Thyroid gland (tissue), 4 donors: ENCODE results near the gene AGTPBP1. TPM values are rescaled to one million over a fixed set of nuclear protein-coding genes. Genes with fewer than 3 reads are reported as not detected.

Experiments used
- DNase-seq, 2 donors: peaks; one replicate each; pipeline ENCODE4 v3.0.0-alpha.2; 2019
- H3K27ac ChIP-seq, 3 donors: fragments of 200-600 bp; sonication (generic); 1 replicate in 2 of 3; 2 replicates in 1 of 3; pipeline ENCODE4 v1.5.1; 2016 to 2019; ENCODE audit warnings: mild to moderate bottlenecking in 1 of 3, moderate library complexity in 1 of 3
- H3K27me3 ChIP-seq: fragments of 200-600 bp; sonication (generic); one replicate; pipeline ENCODE4 v1.5.1; 2019
- H3K36me3 ChIP-seq, 2 donors: fragments of 200-600 bp; sonication (generic); one replicate each; pipeline ENCODE4 v1.5.1; 2016 to 2019
- H3K4me1 ChIP-seq, 2 donors: fragments of 200-600 bp; sonication (generic); one replicate each; pipeline ENCODE4 v1.5.1; 2017 to 2019
- H3K4me3 ChIP-seq, 3 donors: fragments of 200-600 bp; sonication (generic); replicated peaks in 1 of 3; 1 replicate in 2 of 3; 2 replicates in 1 of 3; pipeline ENCODE4 v1.5.1; 2016; ENCODE audit warnings: mild to moderate bottlenecking in 1 of 3
- H3K9me3 ChIP-seq: fragments of 200-600 bp; sonication (generic); one replicate; pipeline ENCODE4 v1.5.1; 2017
- CTCF ChIP-seq, 6 experiments: fragments of 200-600 bp in 3 of 6; fragments of 450-650 bp in 3 of 6; sonication (generic) in 3 of 6; IDR thresholded peaks; one replicate each; pipeline ENCODE4 v1.5.1; 2016 to 2019; ENCODE audit warnings: antibody characterized with exemption in 6 of 6, mild to moderate bottlenecking in 2 of 6, inconsistent platforms in 1 of 6, moderate library complexity in 1 of 6
- POLR2A ChIP-seq, 2 donors: fragments of 450-650 bp; IDR thresholded peaks; one replicate each; pipeline ENCODE4 v1.6.1; 2017; ENCODE audit warnings: antibody characterized with exemption in 2 of 2, mild to moderate bottlenecking in 2 of 2, moderate library complexity in 1 of 2
- WGBS, 2 donors: methylation state at CpG; one replicate each; pipeline ENCODE4 v1.1.5; 2017; 5-methylcytosine and 5-hydroxymethylcytosine counted together
- intact Hi-C: fragments of 100-400 bp; cut with DNase I; formaldehyde crosslinking; loops from one replicate; pipeline ENCODE4 v1.15.1; 2023
- total RNA-seq, 4 donors: library from RNA; depleted of rRNA; stranded (reverse); fragments of >200 nt; gene quantifications; one replicate each; pipeline ENCODE4 v1.2.3, GENCODE V29; 2016

AGTPBP1 gene
- total RNA-seq, 4 donors from 2014 or later = 18.2 to 23.3 (median 22.0) TPM

- H3K4me1 ChIP-seq = peaks cover 3 to 4% of the 10 kb centered on the region in 2 donors
- peak in 1 of 2 donors; percentile 41 for DNase-seq
- TF ChIP-seq CTCF (IDR thresholded peaks at IDR 0.05) = peak in 1 of 6 experiments; percentile 8
- no peak for TF ChIP-seq POLR2A (IDR thresholded peaks at IDR 0.05)
- intact Hi-C loops = loop anchor here (10.0 kb wide), 1 partner anchor 204 kb away; the partner anchor contains the start of gene NAA35
- no peaks in the 10 kb centered on the region for H3K9me3 ChIP-seq
- peak overlapping the region; percentile 35 to 91 (median 78) for H3K27ac ChIP-seq
- H3K4me3 ChIP-seq = peak overlapping the region; percentile 43 to 96 (median 96)
- 0 to 1% methylated on average over 23 to 26 of the region's 75 CpGs for WGBS, 2 donors
- no peaks in the 10 kb centered on the region for H3K36me3 ChIP-seq
- H3K27me3 ChIP-seq = no peaks in the 10 kb centered on the region
Measured at GRCh38 chr9:85741095-85741874, 469 bp downstream of the AGTPBP1 start.

GRCh38 chr9:85740787-85741094 is 1.0 kb downstream of the AGTPBP1 start:
- Histone ChIP-seq H3K9me3 (no peaks in the 10 kb centered on the region), H3K4me3 (peak overlapping the region in 2 of 3 donors; percentile 96), H3K36me3 (no peaks in the 10 kb centered on the region), H3K4me1 (peaks cover 3 to 4% of the 10 kb centered on the region in 2 donors), H3K27ac (peak overlapping the region in 2 of 3 donors; percentile 78 to 91), H3K27me3 (no peaks in the 10 kb centered on the region)
- 8 to 10% methylated on average over 7 to 8 of the region's 8 CpGs for WGBS, 2 donors
- DNase-seq = no peak
- no peak for TF ChIP-seq POLR2A (IDR thresholded peaks at IDR 0.05)
- no peak for TF ChIP-seq CTCF (IDR thresholded peaks at IDR 0.05)
- intact Hi-C loops = loop anchor here (10.0 kb wide), 1 partner anchor 204 kb away; the partner anchor contains the start of gene NAA35

- TF ChIP-seq CTCF (IDR thresholded peaks at IDR 0.05) (no peak), POLR2A (IDR thresholded peaks at IDR 0.05) (no peak)
- H3K27ac ChIP-seq = no peak overlapping the region
- H3K9me3 ChIP-seq = no peaks in the 10 kb centered on the region
- H3K4me1 ChIP-seq = peaks cover 3 to 4% of the 10 kb centered on the region in 2 donors
- H3K4me3 ChIP-seq = no peak overlapping the region
- no peak for DNase-seq
- no peaks in the 10 kb centered on the region for H3K27me3 ChIP-seq
- H3K36me3 ChIP-seq = no peaks in the 10 kb centered on the region
- WGBS, 2 donors = 60 to 84% methylated on average over 2 of the region's 2 CpGs
- intact Hi-C loops = no loop called here
Measured at GRCh38 chr9:85738509-85738908, 3.2 kb downstream of the AGTPBP1 start.

- TF ChIP-seq POLR2A (IDR thresholded peaks at IDR 0.05) = no peak
- Histone ChIP-seq H3K27me3 (no peaks in the 10 kb centered on the region), H3K4me3 (no peak overlapping the region), H3K36me3 (no peaks in the 10 kb centered on the region), H3K4me1 (peaks cover 2 to 4% of the 10 kb centered on the region in 2 donors), H3K27ac (no peak overlapping the region), H3K9me3 (no peaks in the 10 kb centered on the region)
- 89 to 93% methylated on average over 3 of the region's 3 CpGs for WGBS, 2 donors
- no peak for DNase-seq
- intact Hi-C loops = no loop called here
Measured at GRCh38 chr9:85737671-85738070, 4.1 kb downstream of the AGTPBP1 start.

GRCh38 chr9:85730916-85731630 is 10.7 kb downstream of the AGTPBP1 start:
- Histone ChIP-seq H3K27ac (no peak overlapping the region), H3K4me3 (no peak overlapping the region), H3K36me3 (no peaks in the 10 kb centered on the region), H3K4me1 (no peaks in the 10 kb centered on the region), H3K27me3 (no peaks in the 10 kb centered on the region), H3K9me3 (no peaks in the 10 kb centered on the region)
- 90 to 91% methylated on average over 4 of the region's 4 CpGs for WGBS, 2 donors
- intact Hi-C loops = no loop called here
- TF ChIP-seq POLR2A (IDR thresholded peaks at IDR 0.05) (no peak), CTCF (IDR thresholded peaks at IDR 0.05) (no peak)
- no peak for DNase-seq
